ENCODE data around the gene PTPN3.

DNA sequence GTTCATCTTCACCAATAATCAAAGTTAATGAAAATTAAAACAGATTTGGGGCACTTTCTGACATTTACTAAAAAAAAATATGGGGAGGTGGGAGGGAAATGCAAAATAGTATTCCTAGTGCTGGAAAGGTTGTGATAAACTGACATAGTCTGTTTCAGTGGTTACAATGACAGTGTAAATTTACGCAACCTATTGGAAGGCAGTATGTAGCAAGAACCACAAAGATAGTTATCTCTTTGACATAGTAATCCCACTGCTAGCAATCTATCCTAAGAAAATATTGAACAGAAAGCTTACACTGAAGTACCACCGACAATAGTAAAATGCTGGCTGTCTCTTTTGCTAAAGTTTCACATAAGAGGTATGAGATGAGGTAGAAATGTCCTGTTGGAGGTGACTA is 162.2 kb downstream of the PTPN3 start:
- TF ChIP-seq ARNTL (CRISPR knock-in tag; IDR thresholded peaks at IDR 0.05; ENCODE audit: borderline replicate concordance, low read depth) (no peak), SNAI2 (CRISPR knock-in tag; IDR thresholded peaks at IDR 0.05) (no peak), PPARA (CRISPR knock-in tag; IDR thresholded peaks at IDR 0.05; ENCODE audit: borderline replicate concordance) (no peak), BACH2 (CRISPR knock-in tag; IDR thresholded peaks at IDR 0.05; ENCODE audit: borderline replicate concordance) (no peak)
- TF ChIP-seq, protein P1, sequence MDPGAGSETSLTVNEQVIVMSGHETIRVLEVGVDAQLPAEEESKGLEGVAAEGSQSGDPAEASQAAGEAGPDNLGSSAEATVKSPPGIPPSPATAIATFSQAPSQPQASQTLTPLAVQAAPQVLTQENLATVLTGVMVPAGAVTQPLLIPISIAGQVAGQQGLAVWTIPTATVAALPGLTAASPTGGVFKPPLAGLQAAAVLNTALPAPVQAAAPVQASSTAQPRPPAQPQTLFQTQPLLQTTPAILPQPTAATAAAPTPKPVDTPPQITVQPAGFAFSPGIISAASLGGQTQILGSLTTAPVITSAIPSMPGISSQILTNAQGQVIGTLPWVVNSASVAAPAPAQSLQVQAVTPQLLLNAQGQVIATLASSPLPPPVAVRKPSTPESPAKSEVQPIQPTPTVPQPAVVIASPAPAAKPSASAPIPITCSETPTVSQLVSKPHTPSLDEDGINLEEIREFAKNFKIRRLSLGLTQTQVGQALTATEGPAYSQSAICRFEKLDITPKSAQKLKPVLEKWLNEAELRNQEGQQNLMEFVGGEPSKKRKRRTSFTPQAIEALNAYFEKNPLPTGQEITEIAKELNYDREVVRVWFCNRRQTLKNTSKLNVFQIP (CRISPR knock-in tag; IDR thresholded peaks at IDR 0.05; ENCODE audit: borderline replicate concordance, low read depth): no peak
- TF ChIP-seq, protein P2, sequence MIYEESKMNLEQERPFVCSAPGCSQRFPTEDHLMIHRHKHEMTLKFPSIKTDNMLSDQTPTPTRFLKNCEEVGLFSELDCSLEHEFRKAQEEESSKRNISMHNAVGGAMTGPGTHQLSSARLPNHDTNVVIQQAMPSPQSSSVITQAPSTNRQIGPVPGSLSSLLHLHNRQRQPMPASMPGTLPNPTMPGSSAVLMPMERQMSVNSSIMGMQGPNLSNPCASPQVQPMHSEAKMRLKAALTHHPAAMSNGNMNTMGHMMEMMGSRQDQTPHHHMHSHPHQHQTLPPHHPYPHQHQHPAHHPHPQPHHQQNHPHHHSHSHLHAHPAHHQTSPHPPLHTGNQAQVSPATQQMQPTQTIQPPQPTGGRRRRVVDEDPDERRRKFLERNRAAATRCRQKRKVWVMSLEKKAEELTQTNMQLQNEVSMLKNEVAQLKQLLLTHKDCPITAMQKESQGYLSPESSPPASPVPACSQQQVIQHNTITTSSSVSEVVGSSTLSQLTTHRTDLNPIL (CRISPR knock-in tag; IDR thresholded peaks at IDR 0.05; ENCODE audit: low read depth): no peak
